A549 (cell line): ENCODE results near the gene SLC29A2.

Source experiments
- CTCF ChIP-seq: fragments of >200 bp; sonication (Bioruptor Twin); formaldehyde crosslinking; IDR thresholded peaks from 3 replicates; pipeline ENCODE4 v1.5.1; 2016
- POLR2A ChIP-seq: IDR thresholded peaks from 2 replicates; pipeline ENCODE4 v1.6.1; 2012; ENCODE audit warnings: mild to moderate bottlenecking, low read length
- RFX5 ChIP-seq: fragments of 450-650 bp; IDR thresholded peaks from 2 replicates; pipeline ENCODE4 v1.7.1; 2014; ENCODE audit warnings: antibody characterized with exemption, mild to moderate bottlenecking, moderate library complexity

- TF ChIP-seq CTCF (no peak), RFX5 (no peak), POLR2A (no peak)
These were observed 11.9 kb downstream of the SLC29A2 start for GRCh38 chr11:66359662-66360087.
